ENCODE data around the gene TCEAL9. TPM values are rescaled to one million over a fixed set of nuclear protein-coding genes. Genes with fewer than 3 reads are reported as not detected.

Gene TCEAL9
- total and polyA plus RNA-seq, 2 of the 8 experiments (the other 6 are each of a cell fraction or from before 2014, with no cell fraction given): 22.2 to 36.8 TPM

- Histone ChIP-seq H3K23me2 (ENCODE audit: low read depth, low read length) (no peaks in the 10 kb centered on the region; the same call in 1 of the 2 replicates), H4K91ac (replicated peaks; ENCODE audit: insufficient read length, low read length) (no peak overlapping the region), H2BK12ac (ENCODE audit: low read depth, low read length) (no peak overlapping the region), H2AK5ac (ENCODE audit: low read depth, low read length) (no peak overlapping the region), H2BK120ac (replicated peaks; ENCODE audit: low read depth, low read length) (no peak overlapping the region), H3K4ac (replicated peaks; ENCODE audit: insufficient read length, low read depth, low read length) (no peak overlapping the region), H3K18ac (ENCODE audit: extremely low read depth, low read length) (no peak overlapping the region), H3K56ac (replicated peaks; ENCODE audit: insufficient read length, low read depth, low read length) (no peak overlapping the region), H3K14ac (ENCODE audit: insufficient read length) (no peak overlapping the region), H2AFZ (ENCODE audit: low read length) (no peak overlapping the region), H4K5ac (ENCODE audit: insufficient read length, low read depth, low read length) (no peak overlapping the region), H4K20me1 (replicated peaks in 1 of 2; ENCODE audit: control insufficient read depth in 1 of 2, insufficient read depth in 2 of 2, low read length in 2 of 2) (no peaks in the 10 kb centered on the region), H3K79me2 (ENCODE audit: control insufficient read depth in 1 of 2, insufficient read depth in 2 of 2, low read length in 2 of 2) (peaks cover 0 to 5% of the 10 kb centered on the region in 2 experiments; a peak in 1 of 4 replicates), H3K23ac (ENCODE audit: insufficient read length) (no peak overlapping the region), H3K36me3 (ENCODE audit: control insufficient read depth in 2 of 4, insufficient read depth in 4 of 4, low read length in 3 of 4) (peaks cover 0 to 9% (median 0%) of the 10 kb centered on the region in 4 experiments; a peak in 1 of 8 replicates), H3K27me3 (replicated peaks in 1 of 4; ENCODE audit: control insufficient read depth in 3 of 4, extremely low read depth in 1 of 4, insufficient read depth in 3 of 4, low read length in 3 of 4) (no peaks in the 10 kb centered on the region), H3K27ac (ENCODE audit: low read depth, low read length) (no peak overlapping the region), H2BK20ac (ENCODE audit: low read length) (no peak overlapping the region), H3K4me1 (replicated peaks in 1 of 4; ENCODE audit: control insufficient read depth in 3 of 4, insufficient read depth in 4 of 4, low read length in 3 of 4) (no peaks in the 10 kb centered on the region), H3K79me1 (ENCODE audit: low read depth, low read length) (no peaks in the 10 kb centered on the region), H4K8ac (ENCODE audit: extremely low read depth, insufficient read depth, low read length) (no peak overlapping the region), H3K4me3 (ENCODE audit: extremely low read depth in 1 of 4, insufficient read depth in 2 of 4, low read depth in 3 of 4, low read length in 4 of 4) (no peak overlapping the region), H2BK15ac (ENCODE audit: low read length) (no peak overlapping the region), H3K9ac (replicated peaks in 1 of 4; ENCODE audit: extremely low read depth in 1 of 4, low read depth in 3 of 4, low read length in 3 of 4) (no peak overlapping the region), H2BK5ac (ENCODE audit: low read depth, low read length) (no peak overlapping the region), H3K9me3 (ENCODE audit: insufficient read depth in 2 of 2, low read depth in 1 of 2, low read length in 1 of 2) (no peaks in the 10 kb centered on the region), H3K4me2 (ENCODE audit: insufficient read depth in 1 of 2, low read depth in 2 of 2, low read length in 2 of 2) (no peak overlapping the region)
- no peak for DNase-seq (ENCODE audit: low read depth in 1 of 2, low spot score in 2 of 2)
- CTCF ChIA-PET (ENCODE audit: partially characterized antibody): no interaction called here
- FAIRE-seq: no peak
- POLR2A ChIA-PET (ENCODE audit: partially characterized antibody): no interaction called here
- no CpG with 5 or more reads among the region's 2 CpGs for WGBS, 2 experiments (ENCODE audit: extremely low coverage in 1 of 2, insufficient coverage in 1 of 2, insufficient read length in 1 of 2, insufficient replicate concordance in 2 of 2, low coverage in 1 of 2, low lambda C conversion rate in 2 of 2, missing lambda C conversion rate in 1 of 2)
- no peak for TF ChIP-seq SP1 (IDR thresholded peaks at IDR 0.05; ENCODE audit: low read depth, low read length)
- TF ChIP-seq EGR1 (IDR thresholded peaks at IDR 0.05; ENCODE audit: borderline replicate concordance, low read depth, low read length): no peak
- TF ChIP-seq SRF (IDR thresholded peaks at IDR 0.05; ENCODE audit: low read depth, low read length): no peak
Observed at GRCh38 chrX:103360092-103360491, 3.8 kb downstream of the TCEAL9 start.
